NCI-H128 (cell line): ENCODE measurements around the gene NPAS1.

Experiments
- DNase-seq: peaks from one replicate; lab custom pipeline; 2025; ENCODE audit not compliant: unreplicated experiment; lab: John Stamatoyannopoulos, UW

NPAS1 gene

DNA sequence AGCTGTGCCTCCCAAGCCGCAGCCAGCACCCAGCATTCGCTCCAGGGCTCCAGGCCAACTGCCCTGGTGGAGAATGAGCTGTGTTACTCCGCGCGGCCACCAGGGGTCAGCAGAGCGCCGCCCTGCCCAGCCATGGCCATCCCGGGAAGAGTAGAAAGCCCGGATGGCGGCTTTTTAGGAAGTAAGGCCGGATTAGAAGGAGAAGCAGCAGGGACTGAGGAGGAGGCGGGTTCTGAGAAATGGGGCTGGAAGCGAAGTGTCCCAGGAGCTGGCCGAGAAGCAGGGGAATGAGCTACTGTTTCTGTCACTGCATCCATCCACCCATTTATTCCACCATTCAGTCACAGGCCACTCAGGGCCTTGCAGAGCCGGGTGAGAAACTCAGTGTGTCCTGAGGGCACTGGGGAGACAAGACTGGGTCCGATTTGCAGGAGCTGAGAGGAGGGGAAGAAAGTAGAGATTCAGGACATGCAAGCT lies 6.6 kb upstream of the NPAS1 start:
- DNase-seq: peak; percentile 18

DNA sequence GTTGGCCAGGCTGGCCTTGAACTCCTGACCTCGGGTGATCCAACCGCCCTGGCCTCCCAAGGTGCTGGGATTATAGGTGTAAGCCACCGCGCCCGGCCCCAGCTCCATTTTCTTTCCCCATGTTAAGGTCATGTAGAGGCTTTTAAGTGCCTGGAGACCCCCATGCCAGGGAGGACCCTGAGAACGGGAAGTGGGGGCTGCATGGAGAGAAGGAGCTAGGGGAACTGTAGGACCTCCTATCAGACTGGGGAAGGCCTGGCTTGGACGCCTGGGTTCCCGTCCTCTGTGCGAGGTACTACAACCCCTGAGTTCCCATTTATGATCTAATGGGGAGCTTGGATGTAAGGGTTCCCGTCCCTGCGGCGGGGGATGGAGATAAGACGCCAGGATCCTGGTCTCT lies 714 bp upstream of the NPAS1 start:
- DNase-seq: no peak

DNA sequence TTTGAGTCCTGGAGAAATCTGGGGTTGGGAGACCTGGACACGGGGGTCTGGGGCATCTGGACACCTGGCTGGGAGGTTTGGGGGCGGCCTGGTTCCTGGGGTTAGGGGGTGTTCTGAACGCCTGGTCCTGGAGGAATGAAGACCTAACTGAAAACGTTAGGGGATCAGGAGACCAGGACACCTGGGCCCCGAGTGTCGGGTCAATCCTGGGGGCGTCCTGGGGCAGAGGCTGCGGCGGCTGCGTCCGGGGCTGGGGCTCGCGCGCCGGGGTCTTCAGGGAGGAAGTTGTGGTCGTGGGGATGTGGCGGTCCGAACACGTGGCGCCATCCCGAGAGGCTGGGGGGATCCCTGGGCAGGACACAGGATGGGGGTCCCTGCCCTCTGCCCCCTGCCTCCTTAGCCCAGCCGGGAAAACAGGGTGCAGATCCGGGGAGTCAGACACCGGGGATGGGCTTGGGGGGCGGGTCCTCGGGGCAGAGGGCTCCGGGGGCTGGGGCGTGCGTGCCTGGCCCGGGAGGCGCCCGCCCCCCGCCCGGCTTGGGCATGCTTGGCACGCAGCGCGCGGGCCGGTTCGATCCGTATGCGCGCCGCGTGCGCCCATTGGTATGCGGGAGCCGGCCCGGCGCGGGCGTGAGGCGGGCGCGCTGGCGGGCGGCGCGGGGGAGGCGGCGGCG lies 632 bp downstream of the NPAS1 start:
- DNase-seq: no peak

DNA sequence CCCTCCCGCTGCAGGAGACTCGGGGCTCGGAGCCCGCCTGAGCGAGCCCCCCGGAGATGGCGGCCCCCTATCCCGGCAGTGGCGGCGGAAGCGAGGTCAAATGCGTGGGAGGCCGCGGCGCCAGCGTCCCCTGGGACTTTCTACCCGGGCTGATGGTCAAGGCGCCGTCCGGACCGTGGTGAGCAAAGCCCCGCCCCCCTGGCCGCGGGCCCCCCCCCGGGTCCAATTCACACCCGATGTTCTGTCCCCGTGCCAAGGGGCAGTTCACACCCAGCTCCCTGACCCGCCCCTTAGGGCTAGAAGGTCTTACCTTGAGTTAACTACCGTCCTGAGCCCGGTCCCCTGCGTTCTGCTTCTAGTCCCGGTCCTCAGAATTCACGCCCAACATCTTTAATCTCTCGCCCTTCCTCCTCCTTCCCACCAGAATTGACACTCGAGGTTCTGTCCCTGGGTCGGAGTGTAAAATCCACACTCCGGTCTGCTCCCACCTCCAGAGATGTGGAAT lies 1.4 kb downstream of the NPAS1 start:
- no peak for DNase-seq

GRCh38 chr19:47021536-47022139 lies 2.0 kb downstream of the NPAS1 start:
- DNase-seq: no peak

DNA sequence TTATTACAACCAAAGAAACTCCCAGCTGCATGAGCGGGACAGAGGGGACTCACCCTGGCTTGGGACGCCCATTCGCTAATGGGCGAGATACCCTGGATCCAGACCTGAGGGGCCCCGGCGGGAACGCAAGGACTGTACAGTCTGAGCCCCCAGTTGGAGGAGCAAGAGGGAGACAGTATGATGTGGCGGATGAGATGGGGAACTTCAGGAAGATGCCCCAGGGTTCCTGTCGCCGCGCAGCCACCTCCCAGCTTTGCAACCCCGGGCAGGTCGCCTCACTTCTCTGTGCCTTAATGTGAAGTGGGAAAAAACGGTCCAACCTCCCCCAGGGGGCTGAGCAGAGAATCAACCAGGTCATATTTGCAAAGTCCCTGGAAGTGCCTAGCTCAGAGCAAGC lies 2.5 kb downstream of the NPAS1 start:
- no peak for DNase-seq

- DNase-seq: no peak
These were observed 3.2 kb downstream of the NPAS1 start for GRCh38 chr19:47022541-47023447.

DNA sequence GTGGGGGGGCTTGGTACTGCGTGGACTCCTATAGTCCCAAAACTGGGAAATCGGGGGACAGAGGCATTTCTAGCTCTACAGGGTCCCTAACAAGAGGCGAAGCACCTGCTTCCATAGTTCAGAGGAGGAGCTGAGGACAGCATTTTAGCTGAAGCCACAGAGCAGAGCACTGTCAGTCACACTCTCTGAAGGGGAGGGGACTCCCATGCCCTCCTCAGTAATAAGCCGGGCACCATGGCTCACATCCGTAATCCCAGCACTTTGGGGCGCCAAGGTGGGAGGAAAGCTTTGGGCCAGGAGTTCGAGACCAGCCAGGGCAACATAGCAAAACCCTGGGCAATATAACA lies 3.8 kb downstream of the NPAS1 start:
- DNase-seq: no peak

GRCh38 chr19:47024502-47024901 lies 4.9 kb downstream of the NPAS1 start:
- DNase-seq: no peak

GRCh38 chr19:47026156-47026555 lies 6.5 kb downstream of the NPAS1 start:
- DNase-seq: no peak

DNA sequence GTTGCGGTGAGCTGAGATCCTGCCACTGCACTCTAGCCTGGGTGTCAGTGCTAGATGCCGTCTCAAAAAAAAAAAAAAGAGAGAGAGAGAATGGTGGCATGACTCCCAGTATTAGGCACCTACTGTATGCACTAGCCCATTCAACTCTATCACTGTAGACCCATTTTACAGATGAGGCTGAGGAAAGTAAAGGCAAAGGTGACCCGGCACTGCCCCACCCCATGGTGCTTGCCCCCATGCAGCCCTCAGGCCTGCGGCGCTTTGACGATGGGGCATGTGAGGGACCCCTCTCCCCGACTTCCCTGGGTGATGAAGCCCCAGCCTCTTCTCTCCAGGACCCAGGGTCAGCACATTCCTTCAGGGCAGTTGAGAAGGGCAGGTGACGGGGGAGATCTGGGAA lies 7.3 kb downstream of the NPAS1 start:
- DNase-seq: no peak

DNA sequence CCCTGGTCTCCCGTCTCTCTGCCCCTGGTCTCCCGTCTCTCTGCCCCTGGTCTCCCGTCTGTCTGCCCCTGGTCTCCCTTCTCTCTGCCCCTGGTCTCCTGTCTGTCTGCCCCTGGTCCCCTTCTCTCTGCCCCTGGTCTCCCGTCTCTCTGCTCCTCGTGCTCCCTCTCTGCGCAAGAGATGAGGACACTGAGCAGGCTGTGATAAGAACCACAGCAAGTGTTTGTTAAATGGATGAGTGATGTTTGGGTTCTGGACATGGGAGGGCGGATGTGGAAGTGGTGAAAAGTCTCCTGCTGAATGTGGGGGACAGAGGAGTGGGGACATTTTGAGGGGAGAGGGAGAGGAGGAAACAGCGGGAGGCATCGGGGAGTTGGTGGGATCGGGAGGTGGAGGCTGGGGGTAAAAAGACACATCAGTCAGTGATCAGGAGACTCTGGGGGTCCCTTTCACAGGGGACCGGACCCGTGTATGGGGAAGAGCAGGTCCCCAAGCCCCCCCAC lies 8.0 kb downstream of the NPAS1 start:
- DNase-seq: no peak

GRCh38 chr19:47028195-47028601 lies 8.6 kb downstream of the NPAS1 start:
- no peak for DNase-seq

DNA sequence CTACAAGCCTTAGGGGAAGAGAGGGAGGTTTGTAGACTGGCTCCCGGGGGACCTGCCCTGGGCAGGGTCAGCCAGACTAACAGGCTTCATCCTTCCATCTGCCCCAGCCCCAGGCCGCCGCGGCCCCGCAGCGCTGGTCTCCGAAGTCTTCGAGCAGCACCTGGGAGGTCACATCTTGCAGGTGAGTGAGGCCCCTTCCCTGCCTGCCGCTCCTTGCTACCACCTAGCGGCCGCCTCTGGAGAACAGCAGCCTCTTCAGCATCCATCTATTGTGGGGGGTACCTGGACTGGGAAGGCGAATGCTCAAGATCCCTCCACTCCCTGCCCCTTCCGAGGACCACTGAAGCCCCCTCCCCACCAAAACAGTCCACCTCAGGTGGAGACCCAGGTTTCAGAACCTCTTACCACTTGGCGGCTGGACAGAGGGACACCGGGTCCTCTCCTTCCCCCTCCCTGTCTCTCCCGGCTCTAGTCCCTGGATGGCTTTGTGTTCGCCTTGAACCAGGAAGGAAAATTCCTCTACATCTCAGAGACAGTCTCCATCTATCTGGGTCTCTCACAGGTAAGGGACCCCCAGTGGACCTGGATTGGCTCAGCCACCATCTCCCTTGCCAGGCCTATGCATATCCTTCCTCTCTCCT lies 12.7 kb downstream of the NPAS1 start:
- peak; percentile 61 for DNase-seq

- DNase-seq: peak; percentile 84
These were observed 15.8 kb downstream of the NPAS1 start for GRCh38 chr19:47035127-47036096.

DNA sequence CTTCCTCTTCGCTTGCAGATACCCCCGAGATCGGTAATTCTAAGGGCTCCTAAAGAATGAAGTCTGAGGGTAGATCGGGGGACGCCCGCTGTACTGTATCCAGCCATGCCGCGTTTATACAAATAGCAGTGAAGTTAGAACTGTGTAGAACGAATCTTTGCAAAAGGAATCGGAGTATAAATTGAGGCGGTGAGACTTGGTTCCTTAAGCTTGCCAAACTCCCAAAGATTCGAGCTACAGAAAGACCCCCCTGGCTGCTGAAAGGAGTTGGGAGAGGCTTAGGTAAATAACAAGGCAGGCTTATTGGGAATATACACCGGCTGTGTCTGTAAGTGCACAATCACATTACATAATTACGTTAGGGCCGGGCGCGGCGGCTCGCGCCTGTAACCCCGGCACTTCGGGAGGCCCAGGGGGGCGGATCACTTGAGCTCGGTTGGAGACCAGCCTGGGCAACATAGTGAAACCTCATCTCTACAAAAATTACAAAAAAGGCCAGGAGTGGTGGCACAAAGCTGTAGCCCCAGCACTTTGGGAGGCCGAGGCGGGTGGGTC lies 16.5 kb downstream of the NPAS1 start:
- DNase-seq: peak; percentile 12

DNA sequence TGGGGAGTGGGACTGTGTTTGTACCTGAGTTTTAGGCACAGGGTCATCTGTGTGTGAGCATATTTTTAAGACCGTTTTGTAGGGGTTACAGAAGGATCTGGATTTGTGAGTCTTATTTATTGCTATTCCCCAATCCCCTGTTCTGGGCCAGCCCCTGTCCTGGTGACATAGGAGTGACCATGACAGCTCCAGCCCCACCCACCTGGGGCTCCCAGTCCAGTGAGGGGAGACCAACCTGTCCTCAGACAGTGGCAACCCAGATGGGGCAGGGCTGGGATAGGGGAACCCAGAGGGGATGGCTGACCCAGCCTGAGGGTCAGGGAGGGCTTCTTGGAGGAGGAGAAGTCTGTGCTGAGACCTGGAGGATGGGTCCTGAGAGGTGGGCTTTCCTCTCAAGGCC lies 18.1 kb downstream of the NPAS1 start:
- DNase-seq: no peak

DNA sequence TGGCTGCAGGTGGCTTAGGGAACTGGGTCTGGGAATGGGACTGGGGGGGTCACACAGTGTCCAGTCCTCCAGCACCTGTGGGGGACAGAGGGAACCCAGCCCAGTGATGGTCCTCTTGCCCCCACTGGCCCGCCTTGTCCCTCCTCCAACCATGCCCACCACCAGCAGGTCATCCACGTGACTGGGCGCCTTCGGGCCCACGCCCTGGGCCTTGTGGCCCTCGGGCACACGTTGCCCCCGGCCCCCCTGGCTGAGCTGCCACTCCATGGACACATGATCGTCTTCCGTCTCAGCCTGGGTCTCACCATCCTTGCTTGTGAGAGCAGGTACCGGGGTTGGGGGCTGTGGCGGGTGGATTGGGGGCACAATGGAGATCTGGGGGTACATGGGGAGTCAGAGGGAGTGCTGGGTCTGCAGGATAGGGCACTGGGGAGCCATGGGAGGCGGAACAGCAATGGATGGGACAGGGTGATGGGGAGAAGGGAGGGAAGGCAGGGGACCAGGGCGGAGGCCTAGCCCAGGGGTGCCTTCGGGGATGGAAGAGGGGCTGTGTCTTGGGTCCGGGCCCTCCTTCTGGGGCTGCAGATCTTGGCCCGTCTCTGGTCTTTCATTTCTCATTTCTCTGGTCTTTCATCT lies 19.7 kb downstream of the NPAS1 start:
- DNase-seq: no peak

DNA sequence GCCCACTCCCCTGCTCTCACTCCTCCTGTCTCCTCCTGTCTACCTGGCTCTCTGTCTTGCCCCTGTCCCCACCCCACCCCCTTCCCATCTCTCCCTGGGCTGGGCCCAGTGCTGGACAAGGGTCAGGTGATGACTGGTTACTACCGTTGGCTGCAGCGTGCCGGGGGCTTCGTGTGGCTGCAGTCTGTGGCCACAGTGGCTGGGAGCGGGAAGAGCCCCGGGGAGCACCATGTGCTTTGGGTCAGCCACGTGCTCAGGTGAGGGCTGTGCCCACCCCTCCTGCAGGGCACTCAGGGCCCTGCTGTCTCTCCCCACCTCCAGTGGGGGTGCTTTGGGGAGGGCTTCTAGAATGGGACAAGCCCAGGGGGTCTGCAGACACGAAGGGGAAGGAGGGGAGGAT lies 21.2 kb downstream of the NPAS1 start:
- no peak for DNase-seq
